ENCODE data around the gene XPR1.
A peak's percentile ranks its signal among the peaks of the same experiment; 100 is the strongest.

The XPR1 gene

DNA sequence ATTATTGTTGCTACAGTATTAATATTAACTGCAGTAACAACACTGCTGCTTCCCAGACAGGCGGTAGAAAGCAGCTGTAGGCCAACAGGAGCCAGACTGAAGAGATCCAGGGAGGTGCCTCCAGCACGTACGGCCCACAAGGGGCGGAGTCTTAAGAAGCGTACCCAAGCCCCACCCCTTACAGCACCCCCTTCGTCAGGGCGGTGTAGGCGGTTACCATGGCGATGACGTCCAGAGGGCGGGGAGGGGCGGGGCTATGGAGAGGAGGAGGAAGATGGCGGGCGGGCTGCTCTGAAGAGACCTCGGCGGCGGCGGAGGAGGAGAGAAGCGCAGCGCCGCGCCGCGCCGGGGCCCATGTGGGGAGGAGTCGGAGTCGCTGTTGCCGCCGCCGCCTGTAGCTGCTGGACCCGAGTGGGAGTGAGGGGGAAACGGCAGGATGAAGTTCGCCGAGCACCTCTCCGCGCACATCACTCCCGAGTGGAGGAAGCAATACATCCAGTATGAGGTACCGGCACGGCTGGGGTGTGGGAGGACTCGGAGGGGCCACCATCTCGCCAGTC lies at the start of gene XPR1:
Gene XPR1, plus strand, starts transcription at position 257 of the 560 bp plus-strand sequence. Its CDS starts 180 bp downstream, at position 437.
- DNase-seq (ENCODE audit: low read depth, low spot score) = peak; percentile 92
- H3K27ac ChIP-seq = peak within 1 kb of the TSS; percentile 47

DNA sequence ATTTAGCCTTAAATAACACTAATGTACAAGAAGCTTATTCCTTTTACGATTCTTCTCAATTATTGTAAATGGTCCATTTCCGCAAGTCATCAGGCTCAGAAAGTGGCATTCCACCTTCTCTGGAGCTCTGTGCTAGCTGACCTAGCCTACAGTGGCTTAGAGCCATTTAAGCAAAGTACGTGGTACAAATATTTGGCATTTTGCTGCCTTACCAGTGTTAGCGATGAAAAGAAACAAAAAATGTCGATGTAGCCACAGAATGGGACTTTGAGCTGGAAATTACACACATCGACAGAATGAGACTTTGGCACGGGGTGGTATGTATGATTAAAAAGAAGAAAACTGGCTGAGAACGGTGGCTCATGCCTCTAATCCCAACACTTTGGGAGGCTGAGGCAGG lies 47.0 kb upstream of the XPR1 start:
- H3K27ac ChIP-seq = peak overlapping the region; percentile 94
- no peak for DNase-seq (ENCODE audit: low read depth, low spot score)

DNA sequence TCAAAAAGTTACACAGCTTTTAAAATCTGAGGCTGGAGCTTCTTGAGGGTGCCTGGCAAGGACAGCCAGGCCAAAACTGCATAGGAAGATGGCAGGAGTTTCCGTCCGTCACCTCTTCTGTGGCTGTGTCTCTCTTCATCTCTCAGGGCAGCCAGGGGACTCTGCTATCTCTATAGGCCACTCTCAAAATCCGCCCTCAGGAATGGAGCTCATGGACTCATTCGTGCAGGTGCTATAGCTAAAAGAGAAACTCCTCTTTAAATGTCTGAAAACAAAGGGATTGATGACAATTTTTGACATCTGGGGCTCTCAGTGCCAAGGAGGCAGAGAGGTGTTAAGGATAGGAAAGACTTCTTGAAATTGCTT lies 45.8 kb upstream of the XPR1 start:
- DNase-seq (ENCODE audit: low read depth, low spot score) = no peak
- peak overlapping the region; percentile 94 for H3K27ac ChIP-seq

DNA sequence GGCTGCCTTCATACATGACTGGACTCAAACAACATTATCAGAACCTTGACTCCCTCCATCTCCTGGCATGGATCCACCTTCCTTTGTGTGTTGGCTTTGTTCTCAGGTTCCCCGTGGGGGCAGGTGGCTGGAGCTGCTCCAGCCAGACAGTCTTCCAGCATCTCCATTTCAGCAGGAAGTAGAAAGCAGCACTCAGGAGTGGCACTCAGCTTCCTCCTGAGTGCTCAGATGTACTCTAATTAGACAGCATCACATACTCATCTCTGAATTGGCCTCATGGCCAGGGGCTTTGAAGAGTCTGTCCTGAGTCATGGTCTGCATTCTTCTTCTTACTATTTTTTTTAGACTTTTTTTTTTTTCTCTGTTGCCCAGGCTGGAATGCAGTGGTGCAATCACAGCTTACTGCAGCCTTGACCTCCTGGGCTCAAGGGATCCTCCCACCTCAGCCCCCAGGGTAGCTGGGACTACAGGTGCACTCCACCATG lies 45.1 kb upstream of the XPR1 start:
- DNase-seq (ENCODE audit: low read depth, low spot score) = peak; percentile 82
- H3K27ac ChIP-seq = peak overlapping the region; percentile 94

DNA sequence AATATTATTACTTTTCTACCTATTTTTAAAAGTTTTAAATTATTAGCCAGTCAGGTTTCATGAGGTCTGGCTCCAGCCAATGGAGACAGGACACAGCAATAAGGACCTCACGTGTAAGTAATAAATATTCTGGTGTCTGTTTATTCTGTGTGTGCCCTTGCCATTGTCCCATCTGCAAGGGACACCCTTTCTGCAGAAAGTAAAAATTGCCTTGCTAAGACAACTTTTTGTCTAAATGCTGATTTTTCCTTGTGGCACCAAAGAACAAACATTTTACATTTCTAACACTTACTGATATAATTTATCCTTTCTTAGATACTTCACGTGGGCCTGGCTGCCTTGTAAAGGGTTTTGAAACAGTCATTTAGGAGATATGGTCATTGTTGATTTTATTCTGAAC lies 43.7 kb upstream of the XPR1 start:
- no peak for DNase-seq (ENCODE audit: low read depth, low spot score)
- H3K27ac ChIP-seq = no peak overlapping the region

DNA sequence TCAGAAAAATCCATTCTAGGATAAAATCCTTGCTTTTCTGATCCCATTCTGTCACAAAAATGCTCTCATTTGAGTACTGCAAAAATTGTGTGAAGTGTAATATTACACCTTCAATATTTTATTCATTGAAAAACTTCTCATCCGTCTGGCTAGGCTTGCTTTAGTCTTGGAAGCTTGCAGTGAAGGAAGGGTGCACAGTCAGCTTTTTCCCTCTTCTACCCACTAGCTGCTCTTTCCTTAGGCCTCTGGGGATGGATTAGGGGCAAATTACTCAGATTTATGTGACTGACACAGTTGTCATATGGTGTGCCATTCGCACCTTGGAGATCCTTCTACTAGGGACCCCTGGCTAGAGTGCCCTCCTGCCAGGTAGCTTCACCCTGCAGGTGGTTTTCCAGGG lies 40.9 kb upstream of the XPR1 start:
- no peak for DNase-seq (ENCODE audit: low read depth, low spot score)

DNA sequence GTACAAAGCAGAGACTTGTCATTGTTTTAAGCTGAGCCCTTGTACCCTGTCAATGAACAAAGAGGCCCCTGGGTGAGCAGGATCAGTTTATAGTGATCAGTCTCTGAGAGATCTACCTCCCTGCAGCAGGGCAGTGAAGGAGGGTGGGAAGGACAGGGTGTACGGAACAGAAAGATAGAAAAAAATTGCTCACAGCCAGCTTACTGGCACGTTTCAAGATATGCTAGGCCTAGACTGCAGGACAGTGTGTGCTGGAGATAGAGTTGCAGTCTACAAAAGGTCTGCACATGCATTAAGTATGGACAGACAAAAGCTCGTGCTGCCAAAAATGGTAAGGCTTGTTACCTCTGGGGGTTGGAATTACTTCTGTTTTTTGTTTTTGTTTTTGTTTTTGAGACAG lies 38.4 kb upstream of the XPR1 start:
- H3K27ac ChIP-seq = no peak overlapping the region
- no peak for DNase-seq (ENCODE audit: low read depth, low spot score)

More for the DNA sequence above, 40.9 kb upstream of the XPR1 start:
- no peak overlapping the region for H3K27ac ChIP-seq

DNA sequence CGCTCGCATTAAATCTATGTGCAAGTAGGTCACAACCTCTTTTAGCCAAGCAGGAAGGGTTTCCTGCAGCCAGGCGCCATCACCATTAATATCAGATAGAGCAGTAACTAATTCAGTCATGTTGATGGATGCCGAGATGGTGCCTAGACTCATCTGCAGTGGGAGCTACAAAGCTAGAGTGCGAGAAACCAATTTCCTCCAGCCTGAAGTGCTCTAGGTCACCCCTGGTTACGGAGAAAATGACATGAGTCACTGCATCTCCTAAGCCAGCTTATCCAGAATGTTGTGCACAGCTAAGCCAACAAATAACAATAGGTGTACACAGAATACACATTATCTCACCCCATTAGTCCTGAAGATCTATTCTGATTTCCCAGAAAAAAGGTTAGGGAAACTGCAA lies 37.1 kb upstream of the XPR1 start:
- H3K27ac ChIP-seq = no peak overlapping the region
- DNase-seq (ENCODE audit: low read depth, low spot score) = no peak

DNA sequence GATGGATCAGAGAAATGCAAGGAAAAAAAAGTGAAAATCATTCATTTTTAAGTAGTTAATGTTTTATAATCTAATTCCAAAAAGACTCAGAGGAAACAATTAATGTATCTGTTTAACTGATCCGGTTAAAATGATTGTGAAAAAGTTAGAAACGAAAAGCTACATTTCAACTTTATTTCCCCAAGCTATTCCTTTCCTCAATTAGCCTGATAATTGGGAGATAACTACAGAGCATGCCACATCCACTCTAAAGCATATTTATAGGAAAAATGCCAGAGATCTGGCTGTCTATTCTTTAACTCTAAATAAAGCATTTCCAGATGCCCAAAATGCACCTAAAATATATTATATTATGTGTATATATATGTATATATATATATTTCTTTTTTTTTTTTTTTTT lies 35.9 kb upstream of the XPR1 start:
- no peak overlapping the region for H3K27ac ChIP-seq
- no peak for DNase-seq (ENCODE audit: low read depth, low spot score)

DNA sequence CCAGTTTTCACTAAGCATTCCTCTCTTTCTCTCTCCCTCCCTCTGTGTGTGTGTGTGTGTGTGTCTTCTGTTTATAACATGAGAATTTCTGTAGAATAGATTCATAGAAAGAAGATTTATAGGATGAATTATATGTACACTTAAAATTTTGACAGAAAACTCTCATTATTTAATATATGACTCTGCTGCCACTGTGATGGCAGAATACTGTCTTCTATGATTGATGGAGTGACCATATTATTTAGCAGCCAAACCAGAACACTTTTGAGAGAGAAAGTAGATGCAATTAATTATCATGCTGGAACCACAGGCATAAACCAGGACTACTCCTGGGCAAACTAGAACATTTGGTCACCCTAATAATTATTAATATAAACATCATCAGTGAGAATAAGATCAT lies 34.3 kb upstream of the XPR1 start:
- no peak for DNase-seq (ENCODE audit: low read depth, low spot score)
- H3K27ac ChIP-seq = no peak overlapping the region

DNA sequence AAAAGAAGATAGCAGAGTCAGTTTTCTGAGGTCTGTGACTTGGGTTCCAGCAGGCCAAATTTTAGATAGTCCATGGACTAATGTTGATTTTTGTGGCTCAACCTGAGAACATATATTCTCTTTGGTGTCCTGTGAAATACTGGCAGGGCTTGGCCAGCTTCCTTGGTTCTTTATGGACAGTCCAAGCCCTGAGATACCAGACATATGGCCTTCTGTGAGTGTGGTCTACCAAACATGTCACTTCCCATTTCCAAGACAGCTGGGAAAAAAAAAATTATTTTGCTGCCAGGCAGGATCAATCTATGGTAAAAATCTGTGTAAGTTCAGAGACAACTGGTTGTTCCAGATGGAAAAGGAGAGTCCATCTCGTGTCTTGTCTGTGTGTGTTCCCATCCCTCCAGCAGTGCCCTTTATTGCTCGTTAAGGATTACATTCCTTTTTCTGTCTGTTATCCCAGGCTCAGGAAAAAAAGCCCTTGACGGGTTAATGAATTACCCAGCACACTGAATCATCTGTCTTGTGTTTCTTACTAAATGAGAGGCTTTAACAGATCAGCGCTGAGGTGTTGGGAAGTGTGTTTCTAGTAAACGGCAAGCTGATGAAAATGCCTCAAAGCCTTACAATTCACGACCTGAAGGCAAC lies 33.4 kb upstream of the XPR1 start:
- DNase-seq (ENCODE audit: low read depth, low spot score) = no peak
- H3K27ac ChIP-seq = peak overlapping the region; percentile 40

DNA sequence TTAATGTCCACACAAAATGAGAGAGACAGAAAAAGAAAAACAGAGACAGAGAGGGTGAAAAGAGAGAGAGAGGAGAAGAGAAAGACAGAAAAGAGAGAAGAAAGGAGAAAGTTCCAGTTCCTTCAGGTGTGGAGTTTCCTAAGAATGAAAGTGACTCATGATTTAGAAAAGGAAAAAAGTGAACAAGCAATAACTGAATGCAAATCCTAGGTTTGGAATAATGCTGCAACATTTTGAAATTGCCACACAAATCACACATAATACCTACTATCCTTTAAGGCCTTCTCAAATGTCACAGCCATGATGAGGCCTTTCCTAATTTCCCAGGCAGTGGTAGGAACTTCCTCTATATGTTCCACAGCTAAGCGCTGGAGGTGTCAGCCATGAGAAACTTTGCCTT lies 31.5 kb upstream of the XPR1 start:
- no peak for DNase-seq (ENCODE audit: low read depth, low spot score)
- H3K27ac ChIP-seq = peak overlapping the region; percentile 24

DNA sequence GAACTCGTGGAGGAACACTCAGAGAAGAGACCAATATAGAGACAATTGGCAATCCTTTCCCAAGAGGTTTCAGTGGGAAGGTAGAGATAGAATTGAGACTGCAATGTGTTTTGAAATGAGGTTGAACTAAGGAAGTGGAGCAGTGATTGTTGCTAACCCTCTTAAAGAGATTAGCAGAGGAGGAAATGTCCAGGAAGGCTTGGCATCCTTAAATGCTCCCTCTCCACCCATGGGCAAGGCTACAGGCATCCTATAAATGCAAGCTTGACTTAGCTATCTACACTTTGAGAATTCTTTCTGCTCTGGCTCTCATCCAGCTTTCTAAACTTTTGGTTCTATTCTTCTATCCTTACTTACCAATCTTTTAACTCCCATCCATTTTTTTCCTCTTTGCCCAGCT lies 30.3 kb upstream of the XPR1 start:
- DNase-seq (ENCODE audit: low read depth, low spot score) = no peak

DNA sequence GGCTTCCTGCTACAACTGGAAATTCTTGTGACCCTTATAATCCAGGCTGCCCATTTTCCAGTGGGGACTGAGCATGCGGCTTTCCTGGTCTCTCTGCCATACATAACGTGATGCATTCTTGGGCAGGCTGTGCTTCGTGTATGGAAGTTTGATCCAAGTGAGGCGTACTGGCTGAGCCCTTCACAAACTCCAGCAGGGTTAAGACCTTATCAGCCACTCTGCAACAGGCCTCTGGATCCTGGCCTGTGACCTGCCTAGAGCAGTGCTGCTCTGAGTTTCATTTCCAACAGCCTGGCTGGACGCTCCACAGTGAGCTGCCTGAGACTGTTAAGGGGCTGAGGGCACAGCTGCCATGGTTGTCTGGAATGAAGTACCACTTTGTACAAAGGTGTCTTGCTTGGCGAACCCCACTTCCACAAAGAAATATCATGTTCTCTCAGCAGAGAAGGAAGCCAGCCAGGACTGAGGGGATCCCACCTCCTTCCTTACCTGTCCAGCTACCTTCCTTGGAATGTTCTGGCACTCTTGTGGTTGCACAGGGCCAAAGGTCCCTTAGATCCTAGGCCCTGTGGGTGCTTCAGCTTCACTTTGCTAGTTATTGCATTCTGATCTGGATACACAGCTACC lies 28.5 kb upstream of the XPR1 start:
- no peak overlapping the region for H3K27ac ChIP-seq
- no peak for DNase-seq (ENCODE audit: low read depth, low spot score)

More for the DNA sequence above, 30.3 kb upstream of the XPR1 start:
- no peak overlapping the region for H3K27ac ChIP-seq

DNA sequence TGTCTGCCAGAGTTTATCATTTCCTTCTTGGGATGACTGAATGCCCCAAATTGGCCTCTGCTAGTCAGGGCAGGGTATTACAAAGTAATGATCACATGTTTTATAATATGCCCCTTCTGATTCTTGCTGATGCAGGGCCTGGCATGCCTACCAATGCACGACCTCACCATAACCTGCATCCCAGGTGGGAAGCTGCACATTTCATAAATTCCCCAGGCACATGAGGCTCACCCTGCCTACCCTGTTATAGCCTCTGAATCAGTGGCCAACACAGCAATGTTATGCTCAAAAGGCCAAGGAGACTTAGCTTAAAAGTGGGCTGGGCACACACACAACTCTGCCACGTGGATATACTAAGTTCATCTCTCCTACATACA lies 28.0 kb upstream of the XPR1 start:
- DNase-seq (ENCODE audit: low read depth, low spot score) = no peak
- no peak overlapping the region for H3K27ac ChIP-seq

DNA sequence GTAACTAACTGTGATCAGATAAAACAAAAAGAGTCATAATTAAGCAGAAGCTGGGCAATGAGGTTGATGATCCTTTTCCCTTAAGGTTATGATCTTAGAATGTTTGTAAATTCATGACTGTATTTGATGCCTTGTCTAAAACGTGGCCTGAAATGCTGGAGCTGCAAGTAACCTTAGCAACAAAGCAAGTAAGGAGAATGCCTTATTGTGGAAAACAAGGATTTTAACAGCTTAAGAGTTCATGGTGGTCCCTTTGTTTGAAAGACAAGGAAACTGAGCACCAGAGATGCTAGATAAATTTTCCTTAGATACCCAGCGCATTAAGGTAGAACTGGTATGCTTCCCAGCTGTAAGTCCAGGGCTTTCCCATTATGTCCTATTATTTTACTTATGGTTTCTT lies 25.7 kb upstream of the XPR1 start:
- DNase-seq (ENCODE audit: low read depth, low spot score) = no peak
- H3K27ac ChIP-seq = no peak overlapping the region

DNA sequence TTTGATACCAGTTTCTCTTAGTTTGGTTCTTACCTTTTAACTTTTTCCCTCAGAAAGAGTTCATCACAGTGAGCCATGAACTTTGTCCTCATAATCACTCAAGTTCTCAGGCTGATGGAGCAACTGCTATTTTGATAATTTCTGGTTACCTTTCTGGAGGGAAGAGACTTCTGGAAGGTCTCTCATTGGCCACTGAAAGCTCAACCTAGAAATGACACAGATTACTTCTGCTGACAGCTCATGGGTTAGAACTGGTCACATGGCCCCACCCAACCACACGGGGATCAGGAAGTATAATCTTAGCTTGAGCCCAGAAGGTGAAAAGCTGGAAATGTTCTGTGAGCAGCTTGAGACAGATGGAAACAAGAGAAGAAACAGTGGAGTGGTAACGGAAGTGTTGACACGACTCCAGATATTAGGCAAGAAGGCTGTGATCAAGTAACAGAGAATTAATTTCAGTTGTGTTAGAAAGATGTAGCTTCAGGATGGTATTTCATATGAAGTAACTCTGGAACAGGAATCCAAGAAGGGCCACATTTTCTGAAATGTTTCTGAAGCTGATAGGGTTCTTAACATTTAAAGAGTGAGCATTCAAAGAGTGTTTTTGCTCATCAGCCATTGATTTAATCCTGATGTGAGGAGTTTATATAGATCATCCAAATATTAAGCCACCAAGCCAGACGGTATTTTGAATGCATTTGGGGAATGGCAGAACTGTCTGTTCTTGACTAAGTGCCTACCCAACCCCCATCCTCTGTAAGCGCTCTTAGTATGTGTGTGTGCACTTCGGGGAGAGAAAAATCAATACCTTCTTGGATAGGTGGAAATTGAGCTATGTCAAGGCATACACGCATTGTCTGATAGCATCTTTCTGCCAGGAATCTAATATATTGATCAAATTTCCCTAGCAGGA lies 21.9 kb upstream of the XPR1 start:
- no peak for DNase-seq (ENCODE audit: low read depth, low spot score)

DNA sequence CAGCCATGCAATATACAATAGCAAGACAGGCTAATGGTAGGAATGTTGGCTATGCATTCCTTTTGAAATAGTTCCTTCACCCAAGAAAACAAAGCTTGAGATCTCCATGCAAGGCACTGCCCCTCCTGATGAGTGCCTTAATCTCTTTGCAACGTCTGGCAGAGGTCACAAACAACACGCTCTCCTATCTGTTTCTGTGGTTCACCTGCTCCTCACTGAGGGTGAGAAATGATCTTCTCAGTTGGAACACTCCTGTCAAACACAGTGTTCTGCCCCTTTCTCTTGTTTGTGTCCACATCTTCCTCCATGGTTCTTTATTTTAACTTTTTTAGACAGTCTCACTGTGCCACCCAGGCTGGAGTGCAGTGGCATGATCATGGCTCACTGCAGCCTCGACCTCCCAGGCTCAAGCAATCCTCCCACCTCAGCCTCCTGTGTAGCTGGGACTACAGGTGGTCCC lies 21.2 kb upstream of the XPR1 start:
- DNase-seq (ENCODE audit: low read depth, low spot score) = no peak
- H3K27ac ChIP-seq = peak overlapping the region; percentile 60

More for the DNA sequence above, 21.9 kb upstream of the XPR1 start:
- H3K27ac ChIP-seq = peak overlapping the region; percentile 20

DNA sequence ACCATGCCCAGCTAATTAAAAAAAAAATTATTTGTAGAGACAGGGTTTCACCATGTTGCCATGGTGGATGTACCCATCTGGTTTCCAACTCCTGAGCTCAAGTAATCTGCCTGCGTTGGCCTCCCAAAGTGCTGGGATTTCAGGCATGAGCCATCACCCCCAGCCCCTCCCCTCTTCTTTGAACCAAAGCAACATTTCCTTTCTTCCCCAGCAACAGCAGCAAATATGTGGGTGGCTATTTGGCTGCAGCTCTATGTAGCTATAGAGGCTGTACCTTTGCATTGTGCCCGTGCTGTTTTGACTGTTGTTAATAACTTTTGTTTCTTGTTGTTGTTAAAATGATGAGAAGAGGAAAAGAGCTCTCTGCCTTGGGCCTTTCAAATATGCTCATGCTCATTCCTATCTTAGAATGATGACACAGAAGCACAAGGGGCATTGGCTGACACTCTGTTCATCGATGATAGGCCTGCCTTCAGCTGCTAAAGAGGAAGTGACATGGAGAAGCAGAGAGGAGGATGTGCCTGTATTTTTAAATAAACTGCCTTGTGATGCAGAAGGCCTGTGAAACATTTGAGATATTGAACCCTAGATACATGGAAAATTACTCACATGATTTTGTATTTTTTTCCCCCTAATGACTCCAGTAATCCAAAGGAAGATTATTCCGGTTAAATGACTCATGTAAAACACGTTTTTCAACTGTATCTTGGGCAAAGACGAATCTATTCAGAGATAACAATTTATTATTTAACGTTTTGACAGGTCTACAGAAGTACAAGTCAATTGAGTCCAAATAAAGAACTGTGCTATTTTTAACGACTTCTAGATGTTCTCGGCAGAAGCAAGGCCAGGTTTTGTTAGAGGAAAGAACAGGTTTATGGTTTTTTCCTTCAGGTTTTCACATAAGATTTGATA lies 20.5 kb upstream of the XPR1 start:
- peak overlapping the region; percentile 60 for H3K27ac ChIP-seq
- no peak for DNase-seq (ENCODE audit: low read depth, low spot score)

DNA sequence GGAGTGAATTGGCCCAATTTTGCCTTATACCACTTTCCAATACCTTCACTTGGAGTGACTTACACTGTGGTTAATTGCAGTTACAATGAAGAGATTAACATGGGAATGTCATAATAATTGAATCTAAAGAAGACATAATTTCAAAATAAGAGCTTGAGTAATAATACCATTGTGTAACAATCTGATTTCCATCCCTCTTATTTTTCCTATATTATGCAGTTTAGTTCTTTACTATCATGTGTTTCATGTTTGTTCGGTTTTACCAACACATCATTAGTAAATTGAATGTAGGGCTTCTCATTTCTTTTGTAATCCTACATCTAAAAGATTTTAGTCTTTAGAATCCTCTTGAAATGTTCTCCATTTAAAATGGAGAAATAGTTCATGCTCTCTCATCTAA lies 19.2 kb upstream of the XPR1 start:
- DNase-seq (ENCODE audit: low read depth, low spot score) = no peak
- H3K27ac ChIP-seq = no peak overlapping the region
